Ureter (tissue), 1 donor: ENCODE measurements around the gene SPATA25. TPM values are rescaled to one million over a fixed set of nuclear protein-coding genes. Genes with fewer than 3 reads are reported as not detected.
A peak's percentile ranks its signal among the peaks of the same experiment; 100 is the strongest.
"Not testable (repeated sequence)": the region's sequence is repeated elsewhere in the genome, so short reads cannot be mapped to it uniquely, and the experiment has no call there.

ENCODE experiments used
- DNase-seq: peaks from one replicate; pipeline ENCODE4 v3.0.0-alpha.2; 2020; ENCODE audit warnings: low spot score
- total RNA-seq: library from RNA; stranded (reverse); gene quantifications from one replicate; pipeline ENCODE4 v1.2.4, GENCODE V29; 2023
- donor health status: DM: yes; HTN: yes; CAD: no.

SPATA25 gene
- total RNA-seq, 1 donor from 2014 or later: 8.6 TPM

DNA sequence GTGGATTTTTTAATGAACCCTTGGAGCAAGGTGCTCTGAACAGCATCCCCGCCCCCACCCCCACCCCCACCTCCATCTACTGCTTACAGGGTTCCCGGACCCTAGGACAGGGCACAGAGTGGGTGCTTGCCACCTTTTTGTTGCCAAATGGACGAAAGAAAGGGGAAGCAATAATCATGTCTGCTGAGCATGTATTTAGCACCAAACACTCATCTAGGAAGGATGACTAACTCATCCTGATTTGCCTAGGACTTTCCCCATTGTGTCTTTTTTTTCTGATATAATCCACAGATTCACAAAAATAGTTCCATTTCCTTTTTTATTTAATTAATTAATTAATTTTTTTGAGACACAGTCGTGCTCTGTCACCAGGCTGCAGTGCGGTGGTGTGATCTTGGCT lies 25.7 kb upstream of the SPATA25 start:
- no peak for DNase-seq

DNA sequence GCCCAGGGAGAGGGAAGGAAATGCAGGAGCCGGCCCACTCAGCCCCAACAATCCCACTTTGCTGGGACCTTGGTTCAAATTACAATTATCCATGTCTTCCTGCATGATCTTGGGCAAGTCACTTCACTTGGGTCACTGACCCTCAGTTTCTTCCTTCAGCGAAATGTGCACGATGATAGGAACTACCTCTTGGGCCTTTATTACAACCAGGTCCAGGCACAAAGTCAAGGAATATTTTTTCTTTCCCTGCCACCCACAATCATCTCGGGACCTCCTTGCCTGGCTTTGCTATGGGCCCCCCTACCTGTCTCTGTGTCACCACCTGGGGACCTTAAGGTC lies 24.9 kb upstream of the SPATA25 start:
- no peak for DNase-seq

DNA sequence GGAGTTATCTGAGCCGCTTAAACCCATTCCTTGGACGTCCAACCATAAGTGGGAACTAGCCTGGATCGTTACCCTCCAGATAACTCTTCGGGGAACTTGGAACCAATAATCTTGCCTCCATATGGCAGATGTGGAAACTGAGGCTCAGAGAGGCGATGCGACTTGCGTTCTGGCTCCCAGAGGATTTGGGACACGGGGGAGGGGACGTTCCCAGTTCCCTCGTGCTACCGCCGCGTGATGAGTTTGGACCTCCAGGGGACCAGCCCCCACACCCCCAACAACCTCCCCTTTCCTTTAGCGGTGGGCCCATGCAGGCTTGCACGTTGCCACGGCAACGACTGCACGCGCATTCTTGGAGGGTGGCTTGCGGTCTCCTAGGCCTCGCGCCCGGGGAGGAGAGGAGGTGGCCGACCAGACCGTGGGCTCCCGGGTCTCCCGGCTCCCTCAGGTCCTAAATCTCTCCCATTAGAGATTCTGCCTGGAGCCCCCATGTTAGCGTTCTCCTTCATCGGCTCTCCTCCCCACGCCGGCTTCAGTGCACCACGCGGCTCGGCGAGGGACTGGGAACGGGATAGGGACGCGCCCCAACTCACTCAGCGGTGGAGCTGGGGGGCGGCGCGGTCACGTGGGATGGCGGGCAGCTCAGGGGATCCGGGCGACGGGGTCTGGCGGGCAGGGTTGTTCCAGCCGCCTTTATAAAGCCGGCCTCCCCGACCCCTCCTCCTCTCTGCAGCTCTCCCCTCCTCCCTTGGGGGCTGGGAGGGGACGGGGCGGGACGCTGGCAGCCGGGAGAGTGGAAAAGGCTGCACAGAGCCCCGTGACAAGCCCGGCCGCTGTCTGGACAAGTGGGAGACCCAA lies 24.3 kb upstream of the SPATA25 start, which contains the start of gene PLTP:
Gene PLTP (minus strand): TSS at position 670 of the 858 bp plus-strand sequence. CDS start 703 bp downstream, outside the sequence.
- DNase-seq: peak; percentile 76

DNA sequence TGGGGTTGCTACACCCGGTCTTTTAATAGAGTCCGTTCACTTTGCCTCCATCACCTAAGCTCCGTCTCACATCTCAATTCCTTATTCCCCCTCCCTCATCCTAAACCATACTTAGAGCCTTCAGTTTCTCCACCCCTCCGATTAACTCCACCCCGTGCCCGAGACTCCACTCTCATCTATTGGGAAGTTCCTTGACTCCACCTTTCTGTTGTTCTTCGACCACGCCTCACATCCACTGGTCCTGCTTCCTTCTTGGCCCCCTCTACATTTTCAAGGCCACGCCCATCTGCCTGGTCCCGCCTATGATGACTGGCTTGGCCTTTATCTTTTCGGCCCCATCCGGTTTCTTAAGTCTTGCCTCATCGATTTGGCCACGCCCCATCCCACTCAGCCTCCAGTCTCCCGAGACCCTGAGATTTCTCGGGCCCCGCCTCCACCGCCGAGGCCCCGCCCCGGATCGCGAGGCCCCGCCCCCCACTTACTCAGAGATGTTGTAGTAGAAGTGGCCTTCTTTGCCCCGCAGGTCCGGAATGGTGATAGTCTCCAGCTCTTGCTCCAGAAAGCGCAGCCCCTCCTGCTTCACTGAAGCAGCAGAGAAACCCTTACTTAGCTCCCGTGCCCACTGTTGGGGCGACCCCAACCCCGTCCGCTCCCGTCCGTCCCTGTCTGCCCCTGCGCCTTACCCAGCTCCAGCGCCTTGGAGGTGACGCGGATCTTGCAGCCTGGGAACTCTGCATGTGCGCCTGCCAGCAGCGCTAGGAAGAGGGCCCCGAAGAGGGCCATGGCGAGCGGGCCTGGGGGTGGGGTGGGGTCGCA lies 23.5 kb upstream of the SPATA25 start:
- DNase-seq: peak; percentile 99

DNA sequence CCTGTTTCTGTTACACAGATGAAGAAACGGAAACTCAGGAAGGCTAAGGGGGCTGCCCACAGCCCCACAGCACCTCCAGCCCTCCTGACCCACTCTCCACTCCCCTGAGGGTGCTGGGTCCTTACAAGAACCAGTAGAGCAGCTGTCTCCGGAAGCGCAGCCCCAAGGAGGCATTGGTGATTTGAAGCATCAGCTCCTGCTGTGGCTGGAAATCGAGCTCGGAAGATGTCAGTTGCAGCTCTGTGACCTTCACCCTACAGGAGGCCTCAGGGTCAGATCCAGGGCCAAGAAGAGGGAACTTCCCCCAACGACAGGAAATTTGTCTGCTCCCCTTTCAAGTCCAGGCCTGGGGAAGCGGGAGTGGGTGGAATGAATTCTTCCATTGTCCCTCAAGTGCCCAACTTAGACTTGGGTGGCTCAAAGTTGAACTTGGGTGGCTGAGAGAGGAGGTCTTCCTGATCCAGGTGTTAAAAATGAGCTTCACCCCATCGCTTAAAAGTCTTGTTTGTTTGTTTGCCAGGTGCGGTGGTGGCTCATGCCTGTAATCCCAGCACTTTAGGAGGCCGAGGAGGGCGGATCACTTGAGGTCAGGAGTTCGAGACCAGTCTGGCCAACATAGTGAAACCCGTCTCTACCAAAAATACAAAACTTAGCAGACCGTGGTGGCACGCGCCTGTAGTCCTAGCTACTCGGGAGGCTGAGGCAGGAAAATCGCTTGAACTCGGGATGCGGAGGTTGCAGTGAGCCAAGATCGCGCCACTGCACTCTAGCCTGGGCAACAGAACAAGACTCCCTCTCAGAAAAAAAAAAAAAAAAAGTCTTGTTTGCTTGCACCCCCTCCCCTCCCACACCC lies 22.6 kb upstream of the SPATA25 start:
- DNase-seq: no peak

DNA sequence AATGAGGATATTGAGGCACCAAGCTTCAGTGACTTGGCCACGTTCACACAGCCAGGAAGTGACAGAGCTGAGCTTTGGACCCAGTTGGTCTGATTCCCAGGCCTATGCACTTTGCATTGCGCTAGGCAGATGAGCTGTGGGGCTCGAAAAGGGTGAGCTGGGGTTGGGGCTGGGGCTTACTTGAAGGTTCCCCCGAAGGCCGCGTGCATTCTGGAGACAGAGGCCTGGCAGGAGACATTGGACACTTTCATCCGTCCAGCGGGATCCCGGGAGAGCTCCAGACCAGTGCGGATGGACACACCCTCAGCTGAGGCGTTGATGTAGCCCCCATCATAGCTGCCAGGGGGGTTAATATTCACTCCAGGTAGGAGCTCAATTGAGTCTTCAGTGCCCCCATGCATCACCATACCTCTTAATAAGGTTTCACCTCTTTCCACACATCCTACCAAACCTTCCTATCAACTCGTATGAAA lies 21.9 kb upstream of the SPATA25 start:
- DNase-seq: no peak

DNA sequence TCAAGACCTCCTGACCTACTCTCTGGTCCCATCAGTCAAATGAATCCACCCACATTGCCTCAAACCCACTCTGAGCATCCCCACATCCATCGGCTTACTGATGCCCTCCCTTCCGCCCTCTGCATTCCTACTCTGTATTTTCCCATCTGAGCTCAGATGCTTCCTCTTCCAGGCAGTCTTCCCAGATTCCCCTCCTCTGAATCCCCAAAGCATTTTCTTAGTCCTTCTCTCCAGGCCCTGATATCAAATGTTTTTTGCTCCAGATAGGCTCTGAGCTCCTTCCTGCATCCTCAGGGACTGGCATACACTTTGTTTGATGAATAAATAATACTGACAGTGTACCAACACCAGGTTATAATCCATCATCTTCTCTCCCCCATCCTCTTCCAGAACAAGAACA lies 20.7 kb upstream of the SPATA25 start:
- no peak for DNase-seq

DNA sequence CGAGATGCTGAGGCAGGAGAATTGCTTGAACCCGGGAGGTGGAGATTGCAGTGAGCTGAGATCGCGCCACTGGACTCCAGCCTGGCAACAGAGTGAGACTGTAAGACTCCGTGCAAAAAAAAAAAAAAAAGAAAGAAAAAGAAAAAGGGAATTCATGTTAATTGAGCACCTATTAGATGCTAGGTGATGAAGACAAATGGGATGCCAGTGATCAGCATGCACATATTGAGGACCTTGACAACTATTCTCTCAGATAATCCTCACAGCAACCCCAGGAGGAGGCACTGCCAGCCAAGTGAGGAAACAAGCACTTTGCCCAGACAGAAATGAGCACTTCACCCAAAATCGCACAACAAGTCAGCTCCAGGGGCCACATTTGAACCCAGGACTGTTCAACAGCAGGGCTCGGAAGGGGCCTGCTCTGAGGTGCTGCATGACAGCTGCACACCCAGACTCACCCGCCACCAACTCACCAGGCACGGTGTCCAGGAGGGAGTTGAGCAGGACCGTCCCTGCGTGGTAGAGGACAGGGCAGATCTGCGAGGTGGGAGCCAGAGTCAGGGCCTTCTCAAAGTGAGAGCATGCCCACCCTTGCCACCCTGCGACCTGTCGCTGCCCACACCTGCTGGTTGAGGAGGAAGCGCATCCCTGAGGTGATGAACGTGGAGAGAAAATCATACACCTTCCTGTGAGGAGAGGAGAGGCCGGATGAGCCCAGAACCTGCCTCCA lies 20.0 kb upstream of the SPATA25 start:
- DNase-seq: no peak

DNA sequence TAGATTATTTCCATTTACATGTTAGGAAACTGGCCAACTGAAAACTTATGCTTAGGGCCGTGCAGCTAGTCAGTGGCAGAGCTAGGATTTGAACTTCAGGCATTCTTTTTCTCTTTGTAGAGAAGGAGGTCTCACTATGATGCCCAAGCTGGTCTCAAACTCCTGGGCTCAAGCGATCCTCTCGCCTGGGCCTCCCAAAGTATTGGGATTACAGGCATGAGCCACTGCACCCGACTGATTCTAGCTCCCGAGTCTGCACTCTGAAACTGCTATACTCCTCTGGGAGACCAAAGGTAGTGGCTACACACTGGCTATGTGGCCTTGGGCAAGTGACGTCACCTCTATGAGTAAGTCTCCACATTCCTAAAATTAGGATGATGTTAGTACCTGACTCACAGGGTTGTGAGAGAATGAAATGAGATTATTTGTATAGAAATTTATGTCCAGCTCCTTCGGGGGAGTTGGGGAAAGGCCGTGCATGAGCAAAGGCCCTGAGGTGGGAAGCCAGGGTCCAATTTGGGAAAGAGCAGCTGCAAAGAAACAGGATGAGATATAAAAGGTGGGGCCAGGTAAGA lies 18.2 kb upstream of the SPATA25 start:
- no peak for DNase-seq

DNA sequence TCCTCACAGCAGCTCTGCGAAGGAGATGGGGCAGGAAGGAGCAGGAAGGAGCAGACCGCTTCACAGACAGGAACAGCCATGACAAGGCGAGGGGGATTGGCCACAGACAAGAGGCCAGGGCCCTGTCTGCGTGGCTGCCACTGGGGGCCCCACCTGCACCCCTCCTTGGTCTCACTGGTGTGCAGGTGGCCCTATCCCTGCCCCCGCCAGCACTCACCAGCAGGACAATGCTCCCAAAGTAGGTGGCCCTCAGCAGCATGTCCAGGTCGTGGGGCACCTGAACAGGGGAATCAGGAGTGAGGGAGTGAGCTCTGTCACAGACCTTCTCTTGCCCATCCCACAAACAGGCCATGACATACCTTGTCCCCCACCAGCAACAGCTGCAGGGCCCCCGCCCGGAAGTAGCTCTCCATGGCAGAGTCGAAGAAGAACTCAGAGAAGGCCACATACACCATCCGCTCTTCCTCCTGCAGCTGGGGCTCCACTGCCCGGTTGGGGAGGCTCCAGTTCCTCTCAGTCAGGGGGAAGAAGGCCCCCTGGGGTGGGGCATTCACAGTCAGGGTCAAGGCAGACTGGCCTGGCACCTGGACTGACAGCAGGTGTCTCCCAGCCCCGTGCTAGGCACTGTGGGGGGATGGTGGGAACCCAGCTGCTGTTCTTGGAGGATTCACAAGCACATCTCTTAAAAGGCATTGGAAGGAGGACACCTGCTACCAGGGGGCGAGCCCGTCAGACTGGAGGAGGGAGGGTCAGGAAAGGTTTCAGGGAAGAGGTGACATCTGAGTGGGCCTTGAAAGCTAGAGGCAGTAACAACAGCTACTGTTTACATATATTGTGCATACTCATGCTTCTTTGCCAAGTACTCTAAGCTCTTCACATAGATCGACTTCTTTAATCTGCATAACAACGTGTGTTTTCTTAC lies 17.4 kb upstream of the SPATA25 start:
- DNase-seq: no peak

DNA sequence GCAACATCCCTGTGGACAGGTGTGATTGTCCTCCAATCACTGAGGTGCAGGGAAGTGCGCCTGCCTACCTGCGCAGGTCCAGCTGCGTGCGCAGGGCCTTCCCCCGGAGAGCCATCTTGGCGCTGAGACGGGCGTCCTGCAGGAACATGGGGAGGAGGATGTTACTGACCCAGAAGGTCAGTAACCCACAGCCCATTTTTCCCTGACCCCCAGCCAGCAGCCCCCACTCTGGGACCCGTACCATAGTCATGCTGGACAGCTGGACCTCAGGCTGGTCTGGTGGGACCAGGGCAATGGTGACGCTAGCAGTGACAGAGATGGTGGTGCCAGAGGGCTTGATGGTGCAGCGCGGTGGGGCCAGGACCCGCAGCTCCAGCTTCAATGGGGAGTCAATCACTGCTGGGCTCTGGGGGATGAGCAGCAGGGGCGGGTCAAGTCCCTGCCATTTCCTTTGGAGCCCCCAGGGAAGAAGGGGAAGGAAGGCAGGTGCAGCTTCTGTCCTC lies 14.8 kb upstream of the SPATA25 start:
- no peak for DNase-seq

DNA sequence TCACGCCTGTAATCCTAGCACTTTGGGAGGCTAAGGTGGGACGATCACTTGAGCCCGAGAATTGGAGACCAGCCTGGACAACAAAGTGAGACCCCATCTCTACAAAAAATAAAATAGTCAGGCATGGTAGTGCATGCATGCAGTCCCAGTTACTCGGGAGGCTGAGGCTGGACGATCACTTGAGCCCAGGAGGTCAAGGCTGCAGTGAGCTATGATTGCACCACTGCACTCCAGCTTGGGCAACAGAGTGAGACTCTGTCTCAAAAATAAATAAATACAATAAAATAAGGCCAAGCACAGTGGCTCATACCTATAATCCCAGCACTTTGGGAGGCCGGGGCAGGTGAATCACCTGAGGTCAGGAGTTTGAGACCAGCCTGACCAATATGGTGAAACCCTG lies 13.9 kb upstream of the SPATA25 start:
- DNase-seq: not testable (repeated sequence)

DNA sequence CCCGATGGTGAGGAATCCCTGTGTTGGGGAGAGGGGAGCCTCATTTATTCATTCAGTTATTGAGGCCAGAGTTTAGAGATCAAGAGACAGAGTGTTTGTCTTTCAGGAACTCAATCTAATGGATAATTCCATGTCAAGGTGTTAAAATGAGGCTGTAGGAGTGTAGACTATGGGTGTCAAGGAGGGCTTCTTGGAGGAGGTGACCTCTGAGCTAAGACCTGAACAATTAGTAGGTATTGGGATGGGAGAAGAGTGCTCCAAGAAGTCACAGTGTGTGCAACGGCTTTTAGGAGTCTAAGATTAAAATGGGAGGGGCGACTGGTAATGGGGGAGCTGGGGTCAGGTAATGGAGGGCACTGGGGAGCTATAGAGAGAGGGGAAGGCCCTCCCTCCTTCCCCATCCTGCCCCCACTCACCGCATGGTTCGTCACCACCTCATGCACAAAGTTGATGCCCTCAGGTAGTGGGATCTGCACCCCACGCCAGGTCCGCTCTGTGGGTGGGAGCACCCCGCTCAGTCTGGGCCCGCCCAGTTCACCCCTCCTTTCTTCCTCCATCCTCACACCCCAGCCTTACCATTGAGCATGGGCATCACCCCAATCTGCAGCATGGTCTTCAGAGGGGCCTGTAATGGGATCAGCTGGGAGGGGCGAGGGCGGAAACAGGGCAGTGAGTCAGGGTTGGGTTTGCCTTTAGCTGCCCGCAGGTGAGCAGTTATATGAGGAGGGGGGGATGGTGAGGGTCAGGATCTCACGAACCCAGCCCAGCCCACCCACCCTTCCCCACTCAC lies 11.8 kb upstream of the SPATA25 start:
- DNase-seq: no peak

DNA sequence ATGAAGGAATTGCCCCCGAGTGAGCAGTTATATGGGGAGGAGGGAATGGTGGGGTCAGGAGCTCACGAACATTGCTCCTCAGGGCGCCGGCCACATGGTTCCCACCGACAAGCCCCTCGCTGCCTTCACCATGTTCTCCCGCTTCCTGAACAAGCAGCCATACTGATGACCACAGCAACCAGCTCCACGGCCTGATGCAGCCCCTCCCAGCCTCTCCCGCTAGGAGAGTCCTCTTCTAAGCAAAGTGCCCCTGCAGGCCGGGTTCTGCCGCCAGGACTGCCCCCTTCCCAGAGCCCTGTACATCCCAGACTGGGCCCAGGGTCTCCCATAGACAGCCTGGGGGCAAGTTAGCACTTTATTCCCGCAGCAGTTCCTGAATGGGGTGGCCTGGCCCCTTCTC lies 10.9 kb upstream of the SPATA25 start:
- no peak for DNase-seq

DNA sequence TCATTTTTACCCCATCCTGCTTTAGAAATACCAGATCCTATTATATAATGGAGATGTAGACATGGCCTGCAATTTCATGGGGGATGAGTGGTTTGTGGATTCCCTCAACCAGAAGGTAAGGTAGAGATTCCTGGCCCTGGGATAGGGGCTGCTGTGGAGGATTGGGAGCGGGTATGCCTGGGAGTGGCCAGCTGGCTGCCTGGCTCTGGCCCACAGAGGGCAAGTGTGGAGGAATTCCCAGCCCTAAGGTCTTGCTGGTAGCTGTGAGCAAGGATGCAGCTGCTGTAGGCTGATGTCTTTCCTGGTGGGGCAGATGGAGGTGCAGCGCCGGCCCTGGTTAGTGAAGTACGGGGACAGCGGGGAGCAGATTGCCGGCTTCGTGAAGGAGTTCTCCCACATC lies 10.3 kb upstream of the SPATA25 start:
- no peak for DNase-seq

DNA sequence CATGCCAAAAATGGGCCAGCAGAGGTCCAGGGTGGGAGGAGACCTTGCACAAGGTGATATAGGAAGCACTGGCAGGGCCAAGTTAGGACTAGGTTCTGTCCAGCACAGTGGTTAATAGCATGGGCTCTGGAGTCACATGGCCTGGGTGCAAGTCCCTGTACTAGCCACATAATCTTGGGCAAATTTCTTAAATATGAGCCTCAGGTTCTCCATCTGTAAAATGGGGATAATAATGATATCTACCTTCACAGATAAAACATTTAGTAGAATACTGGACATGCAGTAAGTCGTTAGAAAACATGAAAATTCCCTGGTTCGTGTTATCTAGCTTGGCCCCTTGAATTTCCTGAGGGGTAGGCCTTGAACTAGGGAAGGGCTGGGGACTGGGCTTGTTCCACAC lies 9.9 kb upstream of the SPATA25 start:
- no peak for DNase-seq

DNA sequence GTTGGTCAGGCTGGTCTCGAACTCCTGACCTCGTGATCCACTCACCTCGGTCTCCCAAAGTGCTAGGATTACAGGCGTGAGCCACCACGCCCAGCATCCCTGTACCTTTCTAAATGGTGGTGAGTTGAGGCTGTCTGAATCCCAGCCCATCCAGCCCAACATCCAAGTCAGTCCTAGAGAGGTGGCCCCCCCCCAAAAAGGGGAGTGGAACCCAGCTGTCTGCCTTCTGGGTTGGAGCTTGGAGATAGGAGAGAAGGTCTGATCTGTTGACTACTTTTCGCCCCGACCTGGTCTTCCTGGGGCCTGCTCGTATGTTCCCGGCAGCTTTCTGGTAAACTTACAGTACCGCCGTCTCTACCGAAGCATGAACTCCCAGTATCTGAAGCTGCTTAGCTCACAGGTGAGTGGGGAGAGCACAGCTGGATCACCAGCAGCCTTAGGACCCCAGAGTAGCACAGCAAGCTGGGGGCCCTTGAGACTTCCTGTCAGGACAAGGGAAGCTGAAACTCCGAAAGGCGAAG lies 9.3 kb upstream of the SPATA25 start:
- DNase-seq: no peak

DNA sequence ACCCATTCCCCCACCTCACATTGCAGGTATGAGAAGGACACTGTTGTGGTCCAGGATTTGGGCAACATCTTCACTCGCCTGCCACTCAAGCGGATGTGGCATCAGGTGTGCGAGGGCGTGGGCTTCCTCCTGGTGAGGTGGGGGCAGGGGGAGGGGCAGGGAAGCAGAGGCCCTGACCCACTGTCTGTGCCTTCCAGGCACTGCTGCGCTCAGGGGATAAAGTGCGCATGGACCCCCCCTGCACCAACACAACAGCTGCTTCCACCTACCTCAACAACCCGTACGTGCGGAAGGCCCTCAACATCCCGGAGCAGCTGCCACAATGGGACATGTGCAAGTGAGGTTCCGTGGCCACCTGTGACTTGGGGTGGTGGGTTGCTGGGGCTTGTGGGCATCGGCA lies 7.4 kb upstream of the SPATA25 start:
- DNase-seq: no peak

DNA sequence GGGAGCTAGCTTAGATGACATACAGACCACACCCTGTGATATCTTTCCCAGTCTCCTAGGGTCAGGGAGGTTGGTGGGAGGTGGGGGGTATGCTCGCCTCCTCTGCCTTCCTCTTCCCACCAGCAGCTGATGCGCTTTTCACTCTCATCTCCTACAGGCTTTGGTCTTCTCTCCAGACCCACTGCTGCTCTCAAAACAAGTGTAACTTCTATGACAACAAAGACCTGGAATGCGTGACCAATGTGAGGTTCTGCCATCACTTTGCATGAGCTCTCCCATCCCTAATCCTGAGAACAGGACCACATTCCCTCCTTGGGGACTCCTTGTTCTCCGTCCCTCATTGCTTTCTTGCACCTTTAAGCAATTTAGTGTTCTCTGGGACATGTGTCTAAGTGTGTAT lies 6.4 kb upstream of the SPATA25 start:
- no peak for DNase-seq
